Measurements from ENCODE around the gene LAMC1.

GRCh38 chr1:183106166-183106565 lies 82.9 kb downstream of the LAMC1 start:
- TF ChIP-seq ZFX (IDR thresholded peaks at IDR 0.05) = no peak
- TF ChIP-seq, protein P1, sequence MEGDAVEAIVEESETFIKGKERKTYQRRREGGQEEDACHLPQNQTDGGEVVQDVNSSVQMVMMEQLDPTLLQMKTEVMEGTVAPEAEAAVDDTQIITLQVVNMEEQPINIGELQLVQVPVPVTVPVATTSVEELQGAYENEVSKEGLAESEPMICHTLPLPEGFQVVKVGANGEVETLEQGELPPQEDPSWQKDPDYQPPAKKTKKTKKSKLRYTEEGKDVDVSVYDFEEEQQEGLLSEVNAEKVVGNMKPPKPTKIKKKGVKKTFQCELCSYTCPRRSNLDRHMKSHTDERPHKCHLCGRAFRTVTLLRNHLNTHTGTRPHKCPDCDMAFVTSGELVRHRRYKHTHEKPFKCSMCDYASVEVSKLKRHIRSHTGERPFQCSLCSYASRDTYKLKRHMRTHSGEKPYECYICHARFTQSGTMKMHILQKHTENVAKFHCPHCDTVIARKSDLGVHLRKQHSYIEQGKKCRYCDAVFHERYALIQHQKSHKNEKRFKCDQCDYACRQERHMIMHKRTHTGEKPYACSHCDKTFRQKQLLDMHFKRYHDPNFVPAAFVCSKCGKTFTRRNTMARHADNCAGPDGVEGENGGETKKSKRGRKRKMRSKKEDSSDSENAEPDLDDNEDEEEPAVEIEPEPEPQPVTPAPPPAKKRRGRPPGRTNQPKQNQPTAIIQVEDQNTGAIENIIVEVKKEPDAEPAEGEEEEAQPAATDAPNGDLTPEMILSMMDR (conservative IDR thresholded peaks at IDR 0.05) = no peak
